GM12878 (cell line): ENCODE results near the gene BDNF. TPM values are rescaled to one million over a fixed set of nuclear protein-coding genes. Genes with fewer than 3 reads are reported as not detected.
"Not testable (repeated sequence)": the region's sequence is repeated elsewhere in the genome, so short reads cannot be mapped to it uniquely, and the experiment has no call there.

Experiments
- ATAC-seq: fragments of 200-7000 bp; cut with Tn5 transposase; 3 replicates; pipeline ENCODE4 v1.9.1; 2020; ENCODE audit warnings: mild to moderate bottlenecking, moderate library complexity
- BruUV-seq: library from RNA; stranded (reverse); fragments of 400-500 nt; replicated peaks from 2 replicates; lab custom pipeline; 2021; lab: Mats Ljungman, UMichigan
- CTCF ChIA-PET: fragments of 300-600 bp; sonication (Branson Sonifier 250); formaldehyde crosslinking; extraction: SDS; loops from one replicate; lab custom pipeline; 2021; ENCODE audit warnings: inconsistent platforms; lab: Yijun Ruan, JAX
- POLR2A ChIA-PET: fragments of 350-600 bp; formaldehyde crosslinking; extraction: SDS; loops from one replicate; lab custom pipeline; 2021; ENCODE audit warnings: inconsistent platforms; lab: Charles Lee
- RAD21 ChIA-PET: fragments of 300-600 bp; sonication (Branson Sonifier 250); formaldehyde crosslinking; loops from one replicate; lab custom pipeline; 2023; ENCODE audit warnings: antibody characterized with exemption; ENCODE audit not compliant: unreplicated experiment; lab: Charles Lee
- SMC1A ChIA-PET: fragments of 300-600 bp; sonication (Branson Sonifier 250); formaldehyde crosslinking; loops from one replicate; lab custom pipeline; 2023; ENCODE audit not compliant: unreplicated experiment, uncharacterized antibody; lab: Charles Lee
- DNase-seq: peaks from one replicate; pipeline ENCODE4 v3.0.0-alpha.2; 2011; ENCODE audit warnings: low read depth, low spot score
- FAIRE-seq: peaks from 3 replicates; lab custom pipeline; 2011; peaks lifted over from hg19 to GRCh38; lab: Jason Lieb, UNC
- H2AFZ ChIP-seq: 2 replicates; pipeline ENCODE4 v1.6.0; 2011; ENCODE audit warnings: low read depth, low read length, control low read depth; ENCODE audit not compliant: control insufficient read depth
- H3K27ac ChIP-seq: 2 replicates; pipeline ENCODE4 v1.5.1; 2011; ENCODE audit warnings: control low read depth; ENCODE audit not compliant: control insufficient read depth, insufficient read depth
- H3K27me3 ChIP-seq, 2 experiments: replicated peaks in 1 of 2; 2 replicates each; pipeline versions ENCODE4 v1.6.0 to v1.6.1; 2011; ENCODE audit warnings: low read length in 1 of 2; ENCODE audit not compliant: control insufficient read depth in 2 of 2, insufficient read depth in 2 of 2
- H3K36me3 ChIP-seq, 2 experiments: 2 replicates each; pipeline ENCODE4 v1.5.1; 2011; ENCODE audit warnings: low read length in 1 of 2; ENCODE audit not compliant: control insufficient read depth in 2 of 2, insufficient read depth in 2 of 2
- H3K4me1 ChIP-seq: 2 replicates; pipeline ENCODE4 v1.6.1; 2011; ENCODE audit warnings: mild to moderate bottlenecking, low read length, moderate library complexity, mixed read lengths; ENCODE audit not compliant: control insufficient read depth, insufficient read depth
- H3K4me2 ChIP-seq: 2 replicates; pipeline ENCODE4 v1.6.0; 2011; ENCODE audit warnings: control low read depth; ENCODE audit not compliant: control insufficient read depth, insufficient read depth
- H3K4me3 ChIP-seq: fragments of 200-600 bp; sonication (generic); 2 replicates; pipeline ENCODE4 v1.5.1; 2016
- H3K79me2 ChIP-seq: 2 replicates; pipeline ENCODE4 v1.6.0; 2011; ENCODE audit warnings: low read length; ENCODE audit not compliant: control insufficient read depth, insufficient read depth
- H3K9ac ChIP-seq: 2 replicates; pipeline ENCODE4 v1.8.0; 2011; ENCODE audit warnings: low read length, control low read depth, mixed read lengths; ENCODE audit not compliant: control insufficient read depth, insufficient read depth
- H3K9me3 ChIP-seq: replicated peaks from 3 replicates; pipeline ENCODE4 v1.5.1; 2011; ENCODE audit warnings: mild to moderate bottlenecking, low read length; ENCODE audit not compliant: control insufficient read depth, insufficient read depth
- H4K20me1 ChIP-seq: 2 replicates; pipeline ENCODE4 v1.6.0; 2011; ENCODE audit not compliant: control insufficient read depth, insufficient read depth
- BACH1 ChIP-seq: fragments of 450-650 bp; IDR thresholded peaks from 2 replicates; pipeline ENCODE4 v1.6.1; 2017; ENCODE audit warnings: mild to moderate bottlenecking, borderline replicate concordance
- CHD1 ChIP-seq: IDR thresholded peaks from 2 replicates; pipeline ENCODE4 v1.6.1; 2012; ENCODE audit warnings: low read depth, low read length, improper control_type of control experiment
- CHD2 ChIP-seq: IDR thresholded peaks from 2 replicates; pipeline ENCODE4 v1.6.1; 2011; ENCODE audit warnings: low read depth, low read length, improper control_type of control experiment, borderline replicate concordance
- DPF2 ChIP-seq: fragments of 450-650 bp; IDR thresholded peaks from 2 replicates; pipeline ENCODE4 v1.6.1; 2017; ENCODE audit warnings: mild to moderate bottlenecking
- ETV6 ChIP-seq, 2 experiments: fragments of 450-650 bp in 1 of 2; IDR thresholded peaks in 1 of 2; conservative IDR thresholded peaks in 1 of 2; 2 replicates each; pipeline ENCODE4 v1.6.1; 2014; ENCODE audit warnings: antibody characterized with exemption in 1 of 2, borderline replicate concordance in 1 of 2, low read depth in 1 of 2, mild to moderate bottlenecking in 1 of 2, moderate library complexity in 1 of 2
- IKZF2 ChIP-seq, 2 experiments: fragments of 450-650 bp; IDR thresholded peaks; 2 replicates each; pipeline ENCODE4 v1.6.1; 2017; ENCODE audit warnings: mild to moderate bottlenecking in 2 of 2, moderate library complexity in 2 of 2
- MTA3 ChIP-seq: IDR thresholded peaks from 2 replicates; pipeline ENCODE4 v1.6.1; 2012; ENCODE audit warnings: low read length, inconsistent platforms, borderline replicate concordance
- SMC3 ChIP-seq: IDR thresholded peaks from 2 replicates; pipeline ENCODE4 v1.6.1; 2011; ENCODE audit warnings: low read length, improper control_type of control experiment, borderline replicate concordance
- SPI1 ChIP-seq: IDR thresholded peaks from 2 replicates; pipeline ENCODE4 v1.6.1; 2011; ENCODE audit warnings: low read depth, mild to moderate bottlenecking, low read length, moderate library complexity, borderline replicate concordance; ENCODE audit not compliant: insufficient read depth
- SREBF1 ChIP-seq: IDR thresholded peaks from 2 replicates; pipeline ENCODE4 v1.6.1; 2012; ENCODE audit warnings: mild to moderate bottlenecking, low read length
- ZNF622 ChIP-seq: fragments of 450-650 bp; IDR thresholded peaks from 2 replicates; pipeline ENCODE4 v1.6.1; 2017; ENCODE audit warnings: mild to moderate bottlenecking, inconsistent platforms
- WGBS: methylation state at CpG from one replicate; pipeline ENCODE4 v1.1.6; 2016; ENCODE audit warnings: low lambda C conversion rate; ENCODE audit not compliant: insufficient replicate concordance, insufficient coverage; ENCODE audit errors: missing lambda C conversion rate; 5-methylcytosine and 5-hydroxymethylcytosine counted together
- in situ Hi-C: fragments of 300-500 bp; cut with MboI; formaldehyde crosslinking; loops from 9 replicates; pipeline ENCODE4 v1.14.3; 2018; ENCODE audit warnings: mixed read lengths
- intact Hi-C: fragments of 100-400 bp; cut with micrococcal nuclease; formaldehyde crosslinking; loops from one replicate; pipeline ENCODE4 v1.14.2; 2022; ENCODE audit not compliant: unreplicated experiment
- polyA plus RNA-seq, 11 experiments: library from polyadenylated mRNA; depleted of rRNA in 4 of 11; unstranded in 6 of 11; stranded (reverse) in 5 of 11; fragments of >200 nt; fragmentation: Nextera tagmentation in 4 of 11; fragmentation: Illumina TruSeq in 1 of 11; extraction: Ambion mirVana in 4 of 11; extraction: Trizol in 1 of 11; gene quantifications; 1 replicate in 1 of 11; 2 replicates in 10 of 11; pipeline versions ENCODE4 v1.2.1 to v1.2.3, GENCODE V29; 2011 to 2016; ENCODE audit warnings: inconsistent platforms in 2 of 11, missing spikeins in 2 of 11, low read depth in 1 of 11
- total RNA-seq, 4 experiments: library from RNA; depleted of rRNA in 3 of 4; stranded (reverse); fragments of >200 nt in 3 of 4; fragmentation: Illumina TruSeq in 1 of 4; extraction: Trizol in 1 of 4; gene quantifications; 2 replicates each; pipeline versions ENCODE4 v1.2.1 to v1.2.3, GENCODE V29; 2013 to 2021
- TF ChIP-seq, protein P1 (sequence below): fragments of 450-650 bp; IDR thresholded peaks from 2 replicates; pipeline ENCODE4 v1.6.1; 2017; ENCODE audit warnings: mild to moderate bottlenecking, moderate library complexity

BDNF gene
- total and polyA plus RNA-seq, 10 of the 15 experiments (the other 5 are each of a cell fraction or from before 2014, with no cell fraction given) = 0.02 to 0.24 (median 0.06) TPM; not detected in 2

DNA sequence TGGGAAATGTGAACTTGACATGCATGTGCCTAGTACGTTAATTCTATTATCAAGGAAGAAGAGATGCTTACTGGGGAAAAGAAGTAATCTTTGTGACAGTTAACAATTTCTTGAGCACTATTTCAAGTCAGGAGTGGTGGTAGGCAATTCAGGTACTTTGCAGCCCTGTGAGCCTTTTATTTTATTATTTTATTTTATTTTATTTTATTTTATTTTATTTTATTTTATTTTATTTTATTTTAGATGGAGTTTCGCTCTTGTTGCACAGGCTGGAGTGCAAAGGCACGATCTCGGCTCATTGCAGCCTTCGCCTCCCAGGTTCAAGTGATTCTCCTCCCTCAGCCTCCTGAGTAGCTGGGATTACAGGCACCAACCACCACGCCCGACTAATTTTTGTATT, 31.5 kb upstream of the BDNF start:
- H3K4me1 ChIP-seq, BruUV-seq, H3K36me3 ChIP-seq, H2AFZ ChIP-seq, H3K4me2 ChIP-seq, H3K4me3 ChIP-seq, H3K9me3 ChIP-seq, H3K27ac ChIP-seq, H4K20me1 ChIP-seq, H3K79me2 ChIP-seq, H3K9ac ChIP-seq, H3K27me3 ChIP-seq, FAIRE-seq, SMC1A ChIA-PET, POLR2A ChIA-PET, RAD21 ChIA-PET, in situ Hi-C loops, ATAC-seq, DNase-seq, intact Hi-C loops: not testable (repeated sequence)
- CTCF ChIA-PET = interaction anchor here (0.6 kb wide), 1 partner anchor 798 kb away, joined by 4 read pairs; no protein-coding TSS in a partner anchor
- WGBS = 38% methylated on average over 7 of the region's 7 CpGs

DNA sequence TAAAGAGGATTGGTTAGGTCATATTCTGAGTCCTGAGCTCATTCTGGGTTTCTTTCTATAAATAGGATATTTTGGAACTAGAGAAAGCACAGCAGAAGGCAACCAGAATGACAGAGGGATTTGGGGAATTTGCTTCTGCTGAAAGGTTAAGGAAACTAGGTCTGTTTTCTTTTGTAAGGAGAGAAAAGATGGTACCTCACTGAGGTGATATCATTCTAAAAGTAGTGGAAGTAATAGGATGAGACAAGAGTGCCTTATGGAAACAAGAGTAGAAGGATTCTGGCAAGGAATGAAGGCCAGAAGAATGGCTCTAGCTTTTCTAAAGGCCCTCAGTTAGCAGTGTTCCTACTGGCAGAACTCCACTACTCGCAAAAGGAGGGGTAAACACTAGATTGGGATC, 26.7 kb upstream of the BDNF start:
- no peak for DNase-seq
- intact Hi-C loops = no loop called here
- ChIA-PET SMC1A (no interaction called here), RAD21 (no interaction called here), CTCF (no interaction called here), POLR2A (no interaction called here)
- no peaks in the 10 kb centered on the region for H3K9me3 ChIP-seq
- in situ Hi-C loops = no loop called here
- H3K36me3 ChIP-seq = no peaks in the 10 kb centered on the region
- H4K20me1 ChIP-seq = no peaks in the 10 kb centered on the region
- peaks cover 0 to 3% of the 10 kb centered on the region in 2 experiments; a peak in 2 of 4 replicates for H3K27me3 ChIP-seq
- no peak overlapping the region for H2AFZ ChIP-seq
- no peaks in the 10 kb centered on the region for H3K79me2 ChIP-seq
- no peak overlapping the region for H3K4me2 ChIP-seq
- H3K27ac ChIP-seq = no peak overlapping the region
- no peak for FAIRE-seq
- no peaks in the 10 kb centered on the region for H3K4me1 ChIP-seq
- no peak overlapping the region for H3K9ac ChIP-seq
- WGBS = 0% methylated on average over 1 of the region's 1 CpG
- no TSS peak for BruUV-seq
- no peak for ATAC-seq
- TF ChIP-seq BACH1 (no peak), DPF2 (no peak), IKZF2 (IDR thresholded peaks at IDR 0.05) (no peak), SREBF1 (no peak), MTA3 (no peak), ZNF622 (no peak), ETV6 (conservative IDR thresholded peaks at IDR 0.05 in 1 of 2, IDR thresholded peaks at IDR 0.05 in 1 of 2; ENCODE audit: borderline replicate concordance in 1 of 2, low read depth in 1 of 2) (no peak), CHD1 (no peak), SPI1 (no peak), SMC3 (no peak), CHD2 (no peak)
- TF ChIP-seq, protein P1, sequence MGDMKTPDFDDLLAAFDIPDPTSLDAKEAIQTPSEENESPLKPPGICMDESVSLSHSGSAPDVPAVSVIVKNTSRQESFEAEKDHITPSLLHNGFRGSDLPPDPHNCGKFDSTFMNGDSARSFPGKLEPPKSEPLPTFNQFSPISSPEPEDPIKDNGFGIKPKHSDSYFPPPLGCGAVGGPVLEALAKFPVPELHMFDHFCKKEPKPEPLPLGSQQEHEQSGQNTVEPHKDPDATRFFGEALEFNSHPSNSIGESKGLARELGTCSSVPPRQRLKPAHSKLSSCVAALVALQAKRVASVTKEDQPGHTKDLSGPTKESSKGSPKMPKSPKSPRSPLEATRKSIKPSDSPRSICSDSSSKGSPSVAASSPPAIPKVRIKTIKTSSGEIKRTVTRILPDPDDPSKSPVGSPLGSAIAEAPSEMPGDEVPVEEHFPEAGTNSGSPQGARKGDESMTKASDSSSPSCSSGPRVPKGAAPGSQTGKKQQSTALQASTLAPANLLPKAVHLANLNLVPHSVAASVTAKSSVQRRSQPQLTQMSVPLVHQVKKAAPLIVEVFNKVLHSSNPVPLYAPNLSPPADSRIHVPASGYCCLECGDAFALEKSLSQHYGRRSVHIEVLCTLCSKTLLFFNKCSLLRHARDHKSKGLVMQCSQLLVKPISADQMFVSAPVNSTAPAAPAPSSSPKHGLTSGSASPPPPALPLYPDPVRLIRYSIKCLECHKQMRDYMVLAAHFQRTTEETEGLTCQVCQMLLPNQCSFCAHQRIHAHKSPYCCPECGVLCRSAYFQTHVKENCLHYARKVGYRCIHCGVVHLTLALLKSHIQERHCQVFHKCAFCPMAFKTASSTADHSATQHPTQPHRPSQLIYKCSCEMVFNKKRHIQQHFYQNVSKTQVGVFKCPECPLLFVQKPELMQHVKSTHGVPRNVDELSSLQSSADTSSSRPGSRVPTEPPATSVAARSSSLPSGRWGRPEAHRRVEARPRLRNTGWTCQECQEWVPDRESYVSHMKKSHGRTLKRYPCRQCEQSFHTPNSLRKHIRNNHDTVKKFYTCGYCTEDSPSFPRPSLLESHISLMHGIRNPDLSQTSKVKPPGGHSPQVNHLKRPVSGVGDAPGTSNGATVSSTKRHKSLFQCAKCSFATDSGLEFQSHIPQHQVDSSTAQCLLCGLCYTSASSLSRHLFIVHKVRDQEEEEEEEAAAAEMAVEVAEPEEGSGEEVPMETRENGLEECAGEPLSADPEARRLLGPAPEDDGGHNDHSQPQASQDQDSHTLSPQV = no peak
- H3K4me3 ChIP-seq = no peak overlapping the region
